ACHN (cell line): ENCODE results near the gene MYCL.
"Not testable (repeated sequence)": the region's sequence is repeated elsewhere in the genome, so short reads cannot be mapped to it uniquely, and the experiment has no call there.

Experiments used
- DNase-seq: peaks from one replicate; pipeline ENCODE4 v3.0.0-alpha.2; 2015
- in situ Hi-C: cut with HindIII; loops from 2 replicates; pipeline ENCODE4 v1.10.0; 2017; ENCODE audit warnings: low sequenced_read_pairs, low pct_ligation_motif_present, low pct_unique_long_range_greater_than_20kb

Gene MYCL

GRCh38 chr1:39895731-39896480, 5.8 kb downstream of the MYCL start:
- no peak for DNase-seq
- in situ Hi-C loops: no loop called here

GRCh38 chr1:39894884-39895495, 6.7 kb downstream of the MYCL start:
- in situ Hi-C loops: no loop called here
- no peak for DNase-seq

- peak; percentile 68 for DNase-seq
- in situ Hi-C loops: no loop called here
Measured at GRCh38 chr1:39892601-39893595, 8.8 kb downstream of the MYCL start.

- DNase-seq: no peak
- in situ Hi-C loops: no loop called here
Measured at GRCh38 chr1:39890880-39891279, 10.8 kb downstream of the MYCL start.

GRCh38 chr1:39890273-39890672, 11.4 kb downstream of the MYCL start:
- in situ Hi-C loops: no loop called here

GRCh38 chr1:39886757-39887231, 14.9 kb downstream of the MYCL start:
- in situ Hi-C loops: no loop called here

More at GRCh38 chr1:39890273-39890672, 11.4 kb downstream of the MYCL start:
- DNase-seq: no peak

GRCh38 chr1:39885516-39885915, 16.2 kb downstream of the MYCL start:
- in situ Hi-C loops: no loop called here
- no peak for DNase-seq

More at GRCh38 chr1:39886757-39887231, 14.9 kb downstream of the MYCL start:
- DNase-seq: no peak

GRCh38 chr1:39882152-39882551, 19.6 kb downstream of the MYCL start:
- in situ Hi-C loops: no loop called here
- no peak for DNase-seq

- in situ Hi-C loops: no loop called here
- no peak for DNase-seq
Measured at GRCh38 chr1:39877980-39878956, 23.4 kb downstream of the MYCL start.

GRCh38 chr1:39877231-39877778, 24.4 kb downstream of the MYCL start:
- DNase-seq: no peak
- in situ Hi-C loops: no loop called here

- in situ Hi-C loops: no loop called here
- DNase-seq: no peak
Measured at GRCh38 chr1:39876144-39876543, 25.6 kb downstream of the MYCL start.

GRCh38 chr1:39872698-39873097, 29.0 kb downstream of the MYCL start:
- in situ Hi-C loops: no loop called here
- DNase-seq: no peak

GRCh38 chr1:39871796-39872195, 29.9 kb downstream of the MYCL start:
- in situ Hi-C loops: no loop called here
- DNase-seq: no peak

- DNase-seq, in situ Hi-C loops: not testable (repeated sequence)
Measured at GRCh38 chr1:39871043-39871442, 30.7 kb downstream of the MYCL start.

- in situ Hi-C loops, DNase-seq: not testable (repeated sequence)
Measured at GRCh38 chr1:39869538-39870112, 32.1 kb downstream of the MYCL start.

- DNase-seq: no peak
- in situ Hi-C loops: no loop called here
Measured at GRCh38 chr1:39866767-39867166, 35.0 kb downstream of the MYCL start.

GRCh38 chr1:39865762-39866161, 36.0 kb downstream of the MYCL start:
- in situ Hi-C loops: no loop called here
- no peak for DNase-seq
